Neuron (in vitro differentiated cells): ENCODE measurements around the gene DYNC2I2.

ENCODE experiments used
- H2AFZ ChIP-seq: one replicate; pipeline ENCODE4 v1.6.1; 2013; ENCODE audit warnings: low read depth, mild to moderate bottlenecking, inconsistent platforms, low read length, moderate library complexity
- H3K27me3 ChIP-seq: one replicate; pipeline ENCODE4 v1.6.1; 2013; ENCODE audit warnings: low read length; ENCODE audit not compliant: insufficient read depth
- H3K36me3 ChIP-seq: one replicate; pipeline ENCODE4 v1.6.1; 2013; ENCODE audit warnings: low read length; ENCODE audit not compliant: insufficient read depth
- H3K4me1 ChIP-seq: one replicate; pipeline ENCODE4 v1.6.1; 2013; ENCODE audit warnings: low read length; ENCODE audit not compliant: insufficient read depth
- H3K4me3 ChIP-seq: 2 replicates; pipeline ENCODE4 v1.5.1; 2013; ENCODE audit warnings: mild to moderate bottlenecking, low read length, moderate library complexity
- H3K9me3 ChIP-seq: one replicate; pipeline ENCODE4 v1.6.1; 2013; ENCODE audit warnings: low read length

Gene DYNC2I2

GRCh38 chr9:128637656-128638055 is 19.0 kb downstream of the DYNC2I2 start:
- H3K4me1 ChIP-seq, result no peaks in the 10 kb centered on the region
- no peaks in the 10 kb centered on the region for H3K27me3 ChIP-seq
- no peaks in the 10 kb centered on the region for H3K9me3 ChIP-seq
- H2AFZ ChIP-seq, result no peak overlapping the region
- H3K36me3 ChIP-seq, result peaks cover 68% of the 10 kb centered on the region
- no peak overlapping the region for H3K4me3 ChIP-seq

GRCh38 chr9:128636556-128637530 is 19.8 kb downstream of the DYNC2I2 start:
- Histone ChIP-seq H3K9me3 (no peaks in the 10 kb centered on the region), H3K4me1 (no peaks in the 10 kb centered on the region), H3K27me3 (no peaks in the 10 kb centered on the region), H2AFZ (no peak overlapping the region), H3K4me3 (no peak overlapping the region), H3K36me3 (peaks cover 76% of the 10 kb centered on the region)

- peaks cover 73% of the 10 kb centered on the region for H3K36me3 ChIP-seq
- no peak overlapping the region for H3K4me3 ChIP-seq
Observed at GRCh38 chr9:128636024-128636390, 20.6 kb downstream of the DYNC2I2 start.

GRCh38 chr9:128635266-128636023 is 21.2 kb downstream of the DYNC2I2 start:
- Histone ChIP-seq H3K27me3 (no peaks in the 10 kb centered on the region), H3K36me3 (peaks cover 67% of the 10 kb centered on the region), H2AFZ (no peak overlapping the region), H3K9me3 (no peaks in the 10 kb centered on the region), H3K4me1 (no peaks in the 10 kb centered on the region), H3K4me3 (no peak overlapping the region)

More at GRCh38 chr9:128636024-128636390, 20.6 kb downstream of the DYNC2I2 start:
- Histone ChIP-seq H2AFZ (no peak overlapping the region), H3K9me3 (no peaks in the 10 kb centered on the region), H3K4me1 (no peaks in the 10 kb centered on the region), H3K27me3 (no peaks in the 10 kb centered on the region)

GRCh38 chr9:128634651-128635262 is 21.9 kb downstream of the DYNC2I2 start:
- Histone ChIP-seq H3K4me1 (no peaks in the 10 kb centered on the region), H3K4me3 (no peak overlapping the region), H3K36me3 (peaks cover 70% of the 10 kb centered on the region), H3K9me3 (no peaks in the 10 kb centered on the region), H3K27me3 (no peaks in the 10 kb centered on the region), H2AFZ (no peak overlapping the region)

- Histone ChIP-seq H3K9me3 (no peaks in the 10 kb centered on the region), H3K4me3 (no peak overlapping the region), H3K36me3 (peaks cover 73% of the 10 kb centered on the region), H3K4me1 (no peaks in the 10 kb centered on the region), H2AFZ (no peak overlapping the region), H3K27me3 (no peaks in the 10 kb centered on the region)
Observed at GRCh38 chr9:128634111-128634510, 22.5 kb downstream of the DYNC2I2 start.

- H3K36me3 ChIP-seq, result peaks cover 76% of the 10 kb centered on the region
- H3K27me3 ChIP-seq, result no peaks in the 10 kb centered on the region
- no peak overlapping the region for H3K4me3 ChIP-seq
Observed at GRCh38 chr9:128633601-128634000, 23.0 kb downstream of the DYNC2I2 start.

GRCh38 chr9:128633057-128633456 is 23.6 kb downstream of the DYNC2I2 start:
- no peaks in the 10 kb centered on the region for H3K9me3 ChIP-seq
- no peaks in the 10 kb centered on the region for H3K27me3 ChIP-seq
- H2AFZ ChIP-seq, result no peak overlapping the region
- no peak overlapping the region for H3K4me3 ChIP-seq
- H3K4me1 ChIP-seq, result no peaks in the 10 kb centered on the region
- H3K36me3 ChIP-seq, result peaks cover 78% of the 10 kb centered on the region

More at GRCh38 chr9:128633601-128634000, 23.0 kb downstream of the DYNC2I2 start:
- H2AFZ ChIP-seq, result no peak overlapping the region
- H3K4me1 ChIP-seq, result no peaks in the 10 kb centered on the region
- H3K9me3 ChIP-seq, result no peaks in the 10 kb centered on the region

GRCh38 chr9:128632486-128632885 is 24.2 kb downstream of the DYNC2I2 start:
- Histone ChIP-seq H3K9me3 (no peaks in the 10 kb centered on the region), H3K4me1 (no peaks in the 10 kb centered on the region), H3K4me3 (no peak overlapping the region), H3K36me3 (peaks cover 80% of the 10 kb centered on the region), H2AFZ (no peak overlapping the region), H3K27me3 (no peaks in the 10 kb centered on the region)

GRCh38 chr9:128632066-128632465 is 24.6 kb downstream of the DYNC2I2 start:
- H3K36me3 ChIP-seq, result peaks cover 81% of the 10 kb centered on the region
- no peak overlapping the region for H2AFZ ChIP-seq
- H3K4me3 ChIP-seq, result no peak overlapping the region
- no peaks in the 10 kb centered on the region for H3K9me3 ChIP-seq
- no peaks in the 10 kb centered on the region for H3K27me3 ChIP-seq
- H3K4me1 ChIP-seq, result no peaks in the 10 kb centered on the region

- H3K27me3 ChIP-seq, result no peaks in the 10 kb centered on the region
- H3K4me1 ChIP-seq, result no peaks in the 10 kb centered on the region
- no peak overlapping the region for H2AFZ ChIP-seq
- peaks cover 81% of the 10 kb centered on the region for H3K36me3 ChIP-seq
- no peaks in the 10 kb centered on the region for H3K9me3 ChIP-seq
- H3K4me3 ChIP-seq, result no peak overlapping the region
Observed at GRCh38 chr9:128631636-128632035, 25.0 kb downstream of the DYNC2I2 start.

GRCh38 chr9:128629852-128630545 is 26.6 kb downstream of the DYNC2I2 start:
- peaks cover 88% of the 10 kb centered on the region for H3K36me3 ChIP-seq

More at GRCh38 chr9:128629852-128630545, 26.6 kb downstream of the DYNC2I2 start:
- Histone ChIP-seq H2AFZ (no peak overlapping the region), H3K4me1 (no peaks in the 10 kb centered on the region), H3K9me3 (no peaks in the 10 kb centered on the region), H3K27me3 (no peaks in the 10 kb centered on the region), H3K4me3 (no peak overlapping the region)
